Stomach (tissue), 9 donors: ENCODE results near the gene MSANTD2. TPM values are rescaled to one million over a fixed set of nuclear protein-coding genes. Genes with fewer than 3 reads are reported as not detected.

ENCODE experiments used
- DNase-seq, 2 donors: peaks; one replicate each; pipeline versions ENCODE4 v3.0.0 to v3.0.0-alpha.2; 2013 to 2019
- H3K27ac ChIP-seq, 5 donors: fragments of 200-600 bp in 4 of 5; sonication (generic) in 4 of 5; one replicate each; pipeline ENCODE4 v1.5.1; 2013 to 2019; ENCODE audit warnings: mild to moderate bottlenecking in 1 of 5, moderate library complexity in 1 of 5
- H3K27me3 ChIP-seq, 3 donors: fragments of 200-600 bp; sonication (generic); one replicate each; pipeline ENCODE4 v1.5.1; 2017 to 2019; ENCODE audit warnings: mixed run types in 1 of 3
- H3K36me3 ChIP-seq, 4 donors: fragments of 200-600 bp; sonication (generic); 1 replicate in 3 of 4; 2 replicates in 1 of 4; pipeline ENCODE4 v1.5.1; 2016 to 2019
- H3K4me1 ChIP-seq, 4 donors: fragments of 200-600 bp; sonication (generic); one replicate each; pipeline ENCODE4 v1.5.1; 2016 to 2019
- H3K4me3 ChIP-seq, 4 donors: fragments of 200-600 bp; sonication (generic) in 3 of 4; one replicate each; pipeline ENCODE4 v1.5.1; 2016 to 2019; ENCODE audit warnings: mild to moderate bottlenecking in 1 of 4
- H3K9me3 ChIP-seq, 4 donors: fragments of 200-600 bp; sonication (generic); one replicate each; pipeline ENCODE4 v1.5.1; 2016 to 2019
- CTCF ChIP-seq, 7 experiments: fragments of 450-650 bp in 4 of 7; fragments of 200-600 bp in 3 of 7; sonication (generic) in 3 of 7; IDR thresholded peaks; one replicate each; pipeline ENCODE4 v1.5.1; 2016 to 2019; ENCODE audit warnings: antibody characterized with exemption in 7 of 7, control low read depth in 2 of 7, mild to moderate bottlenecking in 1 of 7
- EP300 ChIP-seq: sonication (generic); formaldehyde crosslinking; IDR thresholded peaks from one replicate; pipeline ENCODE4 v1.6.1; 2017; ENCODE audit warnings: antibody characterized with exemption
- POLR2A ChIP-seq, 4 donors: fragments of 450-650 bp; IDR thresholded peaks; one replicate each; pipeline ENCODE4 v1.6.1; 2016; ENCODE audit warnings: antibody characterized with exemption in 4 of 4, control low read depth in 2 of 4, mild to moderate bottlenecking in 1 of 4, moderate library complexity in 1 of 4
- POLR2AphosphoS5 ChIP-seq, 3 donors: sonication (generic); formaldehyde crosslinking; IDR thresholded peaks; one replicate each; pipeline ENCODE4 v1.6.1; 2016; ENCODE audit warnings: antibody characterized with exemption in 3 of 3
- WGBS, 5 donors: extraction: QIAGEN DNeasy Blood & Tissue Kit in 3 of 5; methylation state at CpG; one replicate each; pipeline versions ENCODE4 v1.1.5 to v1.1.7; 2013 to 2018; 5-methylcytosine and 5-hydroxymethylcytosine counted together
- intact Hi-C: fragments of 100-400 bp; cut with DNase I; formaldehyde crosslinking; loops from one replicate; pipeline ENCODE4 v1.15.1; 2023; ENCODE audit warnings: low total_unique reads
- polyA plus RNA-seq, 3 donors: library from polyadenylated mRNA; stranded (reverse); fragments of 200-250 nt; gene quantifications; one replicate each; pipeline ENCODE4 v1.2.3, GENCODE V29; 2013
- total RNA-seq, 5 donors: library from RNA; depleted of rRNA; stranded (reverse); fragments of >200 nt; gene quantifications; one replicate each; pipeline versions ENCODE4 v1.1.0 to v1.2.3, GENCODE V29; 2014 to 2016
- donor health status: healthy with polysubstance abuse.
- donor health status: Bipolar disorder and iron deficiency.
- donor health status: healthy.

The MSANTD2 gene
- total and polyA plus RNA-seq, 8 donors = 2.8 to 40.2 (median 8.3) TPM

GRCh38 chr11:124769806-124770774 lies 30.1 kb downstream of the MSANTD2 start:
- TF ChIP-seq POLR2A (IDR thresholded peaks at IDR 0.05) (no peak), EP300 (no peak), POLR2AphosphoS5 (IDR thresholded peaks at IDR 0.05) (no peak), CTCF (IDR thresholded peaks at IDR 0.05) (no peak)
- 93 to 98% (median 97%) methylated on average over 8 of the region's 8 CpGs for WGBS, 5 donors
- no peak for DNase-seq
- no peak overlapping the region for H3K27ac ChIP-seq
- H3K4me3 ChIP-seq = no peak overlapping the region
- peaks cover 0 to 8% (median 0%) of the 10 kb centered on the region in 4 donors for H3K4me1 ChIP-seq
- H3K36me3 ChIP-seq = peaks cover 17 to 73% (median 66%) of the 10 kb centered on the region in 4 donors
- intact Hi-C loops = no loop called here
- no peaks in the 10 kb centered on the region for H3K27me3 ChIP-seq
- H3K9me3 ChIP-seq = no peaks in the 10 kb centered on the region

- H3K4me3 ChIP-seq = no peak overlapping the region
- 32 to 67% (median 53%) methylated on average over 8 of the region's 8 CpGs for WGBS, 5 donors
- peaks cover 17 to 73% (median 63%) of the 10 kb centered on the region in 4 donors for H3K36me3 ChIP-seq
- TF ChIP-seq CTCF (IDR thresholded peaks at IDR 0.05) (no peak), POLR2A (IDR thresholded peaks at IDR 0.05) (no peak), EP300 (no peak), POLR2AphosphoS5 (IDR thresholded peaks at IDR 0.05) (peak in 1 of 3 donors; percentile 7)
- peaks cover 0 to 12% (median 4%) of the 10 kb centered on the region in 4 donors for H3K4me1 ChIP-seq
- no peaks in the 10 kb centered on the region for H3K27me3 ChIP-seq
- intact Hi-C loops = no loop called here
- no peak for DNase-seq
- H3K9me3 ChIP-seq = no peaks in the 10 kb centered on the region
- peak overlapping the region in 2 of 5 donors; percentile 7 to 15 for H3K27ac ChIP-seq
These were observed 31.3 kb downstream of the MSANTD2 start for GRCh38 chr11:124768914-124769313.

DNA sequence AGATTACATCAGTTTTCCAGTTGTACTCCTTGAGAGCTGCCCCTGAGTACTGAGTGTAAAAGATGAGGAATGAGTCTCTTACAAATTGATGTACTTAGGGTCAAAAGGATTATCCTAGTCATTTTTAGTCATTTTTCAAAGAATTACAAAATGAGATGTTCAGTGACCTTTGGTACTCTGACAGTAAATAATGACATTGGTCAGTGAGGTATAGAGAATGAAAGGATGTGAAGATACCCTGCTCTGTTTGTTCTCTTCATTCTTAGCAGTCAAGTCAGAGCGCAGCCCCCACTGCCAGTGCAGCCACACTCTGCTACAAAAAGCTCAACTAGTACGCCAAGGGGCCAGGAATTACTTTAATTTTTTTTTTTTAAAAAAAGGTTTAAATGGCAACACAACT lies 34.0 kb downstream of the MSANTD2 start:
- H3K36me3 ChIP-seq = peaks cover 16 to 56% (median 42%) of the 10 kb centered on the region in 4 donors
- H3K9me3 ChIP-seq = no peaks in the 10 kb centered on the region
- TF ChIP-seq CTCF (IDR thresholded peaks at IDR 0.05) (no peak), POLR2AphosphoS5 (IDR thresholded peaks at IDR 0.05) (no peak), POLR2A (IDR thresholded peaks at IDR 0.05) (no peak), EP300 (no peak)
- WGBS, 5 donors = 92 to 99% (median 96%) methylated on average over 2 of the region's 2 CpGs
- H3K4me1 ChIP-seq = peaks cover 20 to 40% (median 32%) of the 10 kb centered on the region in 4 donors
- peaks cover 2 to 19% (median 18%) of the 10 kb centered on the region in 3 donors for H3K27me3 ChIP-seq
- no peak for DNase-seq
- intact Hi-C loops = no loop called here
- no peak overlapping the region for H3K27ac ChIP-seq
- H3K4me3 ChIP-seq = no peak overlapping the region

DNA sequence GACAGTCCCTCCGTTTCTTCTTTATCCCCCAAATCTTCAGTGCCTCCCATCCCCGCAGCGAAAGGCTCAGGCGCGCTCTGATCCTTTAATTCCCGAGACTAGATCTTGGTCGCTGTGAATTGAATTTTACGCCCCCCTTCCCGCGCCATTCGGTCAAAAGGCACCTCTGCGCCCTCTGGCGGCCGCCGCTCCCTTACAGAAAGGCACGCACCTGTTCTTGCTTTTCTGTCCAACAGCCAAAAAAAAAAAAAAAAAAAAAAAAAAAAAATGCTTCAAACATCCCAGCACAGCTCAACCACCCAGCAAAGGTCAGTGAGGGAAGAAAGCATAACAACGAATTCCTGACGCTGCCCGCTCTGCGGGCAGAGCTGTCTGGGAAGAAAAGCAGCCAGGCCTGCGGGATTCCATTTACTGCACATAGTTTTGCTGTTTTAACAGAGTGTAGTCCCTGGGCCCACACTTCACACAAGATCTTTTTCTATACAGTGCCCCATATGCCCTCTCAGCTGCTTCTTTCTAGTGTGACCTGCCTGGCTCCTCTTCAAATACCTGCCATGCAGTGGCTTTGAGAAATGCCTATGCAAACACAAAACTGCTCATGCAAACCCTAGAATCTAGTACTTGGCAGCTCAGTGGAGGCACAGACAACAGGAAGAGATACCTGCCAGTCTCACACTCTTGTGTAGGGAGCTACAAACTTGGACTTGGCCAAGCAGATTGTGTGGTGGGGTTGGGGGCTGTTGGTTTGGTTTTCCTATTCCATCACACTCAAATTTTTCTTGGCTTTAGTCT lies 36.9 kb downstream of the MSANTD2 start:
- 2 to 5% (median 4%) methylated on average over 21 of the region's 21 CpGs for WGBS, 5 donors
- Histone ChIP-seq H3K27ac (peak overlapping the region; percentile 77 to 85 (median 81)), H3K4me1 (peaks cover 37 to 56% (median 54%) of the 10 kb centered on the region in 4 donors), H3K9me3 (no peaks in the 10 kb centered on the region), H3K27me3 (peaks cover 4 to 47% (median 42%) of the 10 kb centered on the region in 3 donors), H3K36me3 (peaks cover 12 to 39% (median 23%) of the 10 kb centered on the region in 4 donors), H3K4me3 (peak overlapping the region; percentile 40 to 78 (median 57))
- intact Hi-C loops = loop anchor here (5.0 kb wide), 1 partner anchor 91 kb away; the partner anchor contains the start of genes SIAE and SPA17
- peak in 2 of 3 donors; percentile 24 to 34 for TF ChIP-seq POLR2AphosphoS5 (IDR thresholded peaks at IDR 0.05)
- TF ChIP-seq CTCF (IDR thresholded peaks at IDR 0.05) = peak in 5 of 7 experiments; percentile 53 to 87 (median 75)
- TF ChIP-seq POLR2A (IDR thresholded peaks at IDR 0.05) = no peak
- peak; percentile 92 to 95 for DNase-seq
